NAMALWA (cell line): Measurements from ENCODE around the gene KIAA1755.
A peak's percentile ranks its signal among the peaks of the same experiment; 100 is the strongest.

Source experiments
- DNase-seq: peaks from one replicate; pipeline ENCODE4 v3.0.0-alpha.2; 2015; ENCODE audit warnings: low spot score

Gene KIAA1755

GRCh38 chr20:38260378-38261053, at the start of gene KIAA1755:
KIAA1755 (minus strand) TSS chr20:38260735; CDS start chr20:38260500, 235 bp downstream.
- DNase-seq = no peak

- DNase-seq = no peak
These were observed 47.9 kb upstream of the KIAA1755 start for GRCh38 chr20:38308447-38308846.

GRCh38 chr20:38308047-38308438, 47.5 kb upstream of the KIAA1755 start:
- no peak for DNase-seq

DNA sequence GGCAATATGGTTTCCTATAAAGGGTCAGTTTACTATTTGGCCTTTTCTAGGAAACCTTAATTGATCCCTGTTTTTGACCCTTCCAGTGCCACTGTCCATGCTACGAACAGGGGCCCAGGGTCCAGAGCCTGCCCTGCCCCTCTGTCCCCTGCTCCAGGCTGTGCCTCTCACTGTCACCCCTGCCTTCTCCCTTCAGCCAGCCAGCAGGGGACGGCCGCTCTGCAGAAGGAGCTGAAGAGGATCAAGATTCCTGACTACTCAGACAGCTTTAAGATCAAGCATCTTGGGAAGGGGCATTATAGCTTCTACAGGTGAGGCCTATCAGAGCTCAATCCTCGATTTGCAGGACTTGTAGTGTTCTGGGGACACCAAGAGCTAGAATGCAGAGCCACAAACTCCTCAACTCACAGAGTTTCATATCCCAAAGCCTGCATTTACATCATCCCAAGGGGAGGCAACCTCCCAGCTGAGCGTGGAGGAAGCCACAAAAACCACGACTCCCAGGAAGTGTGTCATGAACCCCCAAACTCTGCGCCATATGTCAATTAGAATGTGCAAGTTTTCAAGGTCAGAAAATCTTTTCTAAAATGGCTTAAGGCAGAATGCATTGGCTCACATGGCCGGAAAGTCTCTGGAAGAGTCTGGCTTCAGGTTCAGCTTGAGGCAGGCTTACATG, 47.0 kb upstream of the KIAA1755 start:
- no peak for DNase-seq

- no peak for DNase-seq
These were observed 45.8 kb upstream of the KIAA1755 start for GRCh38 chr20:38306379-38306778.

GRCh38 chr20:38305541-38305940, 45.0 kb upstream of the KIAA1755 start:
- no peak for DNase-seq

- DNase-seq = peak; percentile 59
These were observed 44.4 kb upstream of the KIAA1755 start for GRCh38 chr20:38304845-38305447.

GRCh38 chr20:38303908-38304379, 43.4 kb upstream of the KIAA1755 start, which contains the start of gene BPI:
BPI (plus strand) TSS chr20:38304156; CDS start chr20:38304224, 68 bp downstream.
- DNase-seq = no peak

- no peak for DNase-seq
These were observed 42.3 kb upstream of the KIAA1755 start for GRCh38 chr20:38302786-38303185.

DNA sequence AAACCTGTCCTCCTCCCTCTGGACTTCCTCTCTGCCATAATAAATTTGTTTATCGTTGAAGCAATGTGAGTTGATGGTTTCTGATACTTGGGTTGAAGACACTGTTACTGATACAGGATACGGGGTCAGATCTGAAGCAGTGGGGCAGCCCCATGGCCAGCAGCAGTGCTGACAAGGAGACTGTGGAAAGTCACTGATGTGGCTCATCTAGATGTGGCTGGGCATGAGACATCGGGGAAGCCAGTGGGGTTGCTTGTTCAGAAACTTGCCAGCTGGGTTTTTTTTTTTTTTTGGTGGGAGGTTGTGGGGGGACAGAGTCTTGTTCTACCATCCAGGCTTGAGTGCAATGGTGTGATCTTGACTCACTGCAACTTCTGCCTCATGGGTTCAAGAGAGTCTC, 40.8 kb upstream of the KIAA1755 start:
- DNase-seq = no peak

- no peak for DNase-seq
These were observed 39.9 kb upstream of the KIAA1755 start for GRCh38 chr20:38300438-38300837.

DNA sequence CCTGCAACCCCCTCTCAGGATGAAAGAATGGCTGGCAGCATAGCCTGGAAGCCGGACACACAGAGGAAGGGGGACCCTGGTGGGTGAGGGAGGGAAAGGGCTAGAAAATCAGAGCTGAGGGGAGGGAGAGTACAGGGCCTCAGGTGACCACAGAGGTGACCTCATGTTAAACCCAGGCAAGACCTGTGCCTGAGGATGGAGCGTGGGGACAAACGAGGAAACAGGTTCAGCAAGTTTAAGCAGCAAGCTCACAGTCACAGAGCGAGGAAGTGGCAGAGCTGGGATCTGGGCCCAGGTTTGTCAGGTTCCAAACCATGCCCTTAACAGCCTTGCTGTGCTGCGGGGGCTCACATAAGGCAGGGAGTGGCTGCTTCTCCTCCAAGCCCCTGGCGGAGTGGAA, 39.4 kb upstream of the KIAA1755 start:
- no peak for DNase-seq

DNA sequence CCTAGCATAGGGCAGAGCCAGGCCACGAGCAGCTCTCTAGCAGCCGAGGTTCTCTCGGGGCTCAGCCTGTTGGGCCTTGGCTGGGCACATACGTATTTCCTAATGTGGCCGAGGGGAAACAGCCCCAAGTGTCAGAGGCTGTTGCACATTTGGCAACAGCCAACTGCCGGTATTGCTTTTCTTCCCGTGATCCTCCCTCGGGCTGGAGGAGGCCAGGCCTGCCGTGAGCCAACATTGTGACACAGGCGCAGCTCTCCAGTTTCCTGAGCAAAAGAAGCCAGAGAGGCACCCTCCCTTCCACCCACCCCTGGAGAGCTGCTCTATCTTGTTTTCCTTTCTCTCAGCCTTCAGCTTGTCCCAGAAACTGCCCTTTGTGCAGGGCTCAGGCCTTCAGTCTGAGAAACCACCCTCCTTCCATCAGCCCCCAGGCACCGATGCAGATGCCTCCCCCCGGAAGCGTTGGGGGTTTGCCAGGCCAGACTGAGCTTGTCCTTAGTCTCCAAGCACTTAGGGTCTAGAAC, 38.3 kb upstream of the KIAA1755 start:
- no peak for DNase-seq

DNA sequence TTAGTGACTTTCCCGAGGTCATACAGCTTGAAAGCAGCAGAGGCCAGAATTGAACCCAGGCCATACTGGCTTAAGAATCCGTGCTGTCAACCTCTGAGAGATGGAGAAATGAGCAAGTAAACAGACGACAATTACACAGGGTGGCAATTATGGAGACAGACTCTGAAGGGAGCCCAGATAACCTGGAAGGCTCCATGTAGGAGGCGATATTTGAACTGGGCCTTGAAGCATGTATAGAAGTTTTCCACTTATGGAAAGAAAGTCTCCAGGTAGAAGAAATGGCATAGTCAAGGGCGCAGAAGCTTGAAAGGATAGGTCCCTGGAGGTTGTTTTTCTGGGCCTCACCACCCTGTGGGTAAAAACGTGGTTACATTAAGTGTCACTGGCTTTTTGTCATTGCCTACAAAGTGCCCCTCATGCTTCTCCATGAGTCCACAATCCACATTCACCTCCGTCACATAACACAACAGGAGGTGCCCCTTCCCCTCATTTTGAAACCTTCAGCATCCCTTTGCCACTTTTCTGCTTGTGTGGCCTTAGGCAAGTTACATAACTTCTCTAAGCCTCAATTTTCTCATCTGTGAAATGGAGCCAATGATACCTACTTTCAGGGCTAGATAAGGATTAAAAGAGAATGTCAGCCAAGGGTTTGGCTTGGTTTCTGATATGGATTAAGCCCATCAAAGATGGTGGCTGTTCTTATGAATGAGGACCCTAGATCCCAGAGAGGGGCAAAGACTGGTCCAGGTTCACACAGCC, 37.6 kb upstream of the KIAA1755 start:
- no peak for DNase-seq

- DNase-seq = no peak
These were observed 35.9 kb upstream of the KIAA1755 start for GRCh38 chr20:38296433-38296832.

DNA sequence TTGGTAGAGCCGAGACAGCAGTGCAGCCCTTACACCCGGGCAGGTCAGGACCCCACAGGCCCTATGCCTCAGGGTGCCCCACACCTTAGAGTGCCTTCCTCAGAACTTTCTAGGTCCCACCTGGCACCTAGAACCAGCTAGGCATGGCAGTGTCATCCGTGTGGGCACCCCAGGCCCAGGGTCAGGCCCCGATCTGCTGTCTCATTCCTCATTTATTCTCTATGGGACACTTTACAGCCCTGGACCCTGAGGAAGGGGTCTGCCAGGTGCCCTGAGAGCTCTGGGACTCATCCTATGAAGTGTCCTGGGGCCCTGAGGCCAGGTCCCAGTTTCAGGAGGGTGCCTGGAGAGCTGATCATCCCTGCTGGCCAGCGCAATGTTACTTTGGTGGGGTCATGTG, 35.3 kb upstream of the KIAA1755 start:
- no peak for DNase-seq

GRCh38 chr20:38294076-38294591, 33.6 kb upstream of the KIAA1755 start:
- DNase-seq = no peak

DNA sequence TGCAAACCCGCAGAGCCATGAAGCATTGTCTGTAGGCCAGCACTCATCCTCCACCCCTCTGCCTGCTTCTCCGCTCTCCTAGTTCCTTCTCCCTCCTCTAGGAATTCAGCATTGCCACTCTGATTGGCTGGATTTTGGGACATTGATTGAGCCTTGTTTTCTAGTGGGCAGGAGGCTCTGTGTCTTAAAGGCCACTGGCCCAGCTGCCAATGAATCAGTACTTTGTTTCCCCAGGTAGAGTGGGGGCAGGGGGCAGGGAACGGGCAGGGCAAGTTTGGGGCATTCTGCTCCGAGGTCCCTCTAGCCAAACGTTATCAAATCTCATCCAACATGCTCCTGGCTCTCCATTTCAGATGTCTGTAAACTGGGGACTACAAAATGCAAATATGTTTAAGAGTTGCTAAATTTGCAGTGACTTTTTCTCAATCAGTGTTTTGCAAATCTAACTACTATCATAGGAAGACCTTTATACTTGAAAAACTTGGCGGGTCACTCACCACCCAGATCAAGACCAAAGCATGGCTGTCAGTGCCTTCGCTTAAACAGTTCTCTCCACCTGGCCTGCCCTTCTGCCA, 33.0 kb upstream of the KIAA1755 start:
- DNase-seq = no peak

- no peak for DNase-seq
These were observed 31.4 kb upstream of the KIAA1755 start for GRCh38 chr20:38291966-38292365.

GRCh38 chr20:38290829-38291814, 30.6 kb upstream of the KIAA1755 start:
- DNase-seq = peak; percentile 11
